GM12891 (cell line): ENCODE results near the gene PFKFB3.

Source experiments
- PAX5 ChIP-seq: IDR thresholded peaks from 2 replicates; pipeline ENCODE4 v1.6.1; 2011; ENCODE audit warnings: low read length, moderate library complexity, mild to moderate bottlenecking; ENCODE audit not compliant: insufficient read depth, severe bottlenecking
- POLR2A ChIP-seq: IDR thresholded peaks from 2 replicates; pipeline ENCODE4 v1.6.1; 2011; ENCODE audit warnings: low read depth, low read length, control low read depth
- POLR2AphosphoS5 ChIP-seq: IDR thresholded peaks from 2 replicates; pipeline ENCODE4 v1.6.1; 2011; ENCODE audit warnings: low read depth, low read length, control low read depth
- SPI1 ChIP-seq: IDR thresholded peaks from 2 replicates; pipeline ENCODE4 v1.6.1; 2011; ENCODE audit warnings: low read depth, low read length, control low read depth
- TAF1 ChIP-seq: IDR thresholded peaks from 2 replicates; pipeline ENCODE4 v1.6.1; 2011; ENCODE audit warnings: low read depth, low read length, control low read depth

GRCh38 chr10:6244510-6244909 lies 41.8 kb downstream of the PFKFB3 start:
- TF ChIP-seq TAF1 = no peak
- no peak for TF ChIP-seq POLR2A
- no peak for TF ChIP-seq POLR2AphosphoS5
- no peak for TF ChIP-seq SPI1
- TF ChIP-seq PAX5 = no peak
